AG08396 (cell line): ENCODE results near the gene RIF1.
A peak's percentile ranks its signal among the peaks of the same experiment; 100 is the strongest.
"Not testable (repeated sequence)": the region's sequence is repeated elsewhere in the genome, so short reads cannot be mapped to it uniquely, and the experiment has no call there.

Experiments used
- DNase-seq: peaks from one replicate; pipeline ENCODE4 v3.0.0; 2012; ENCODE audit warnings: low spot score, mixed read lengths

RIF1 gene

GRCh38 chr2:151409601-151410484, at the start of gene RIF1:
Gene RIF1, plus strand, starts transcription at chr2:151409902. Its CDS starts 522 bp downstream, at chr2:151410424.
- peak; percentile 94 for DNase-seq

GRCh38 chr2:151361674-151362370, 47.9 kb upstream of the RIF1 start:
- no peak for DNase-seq

- no peak for DNase-seq
Observed at GRCh38 chr2:151363709-151364108, 46.0 kb upstream of the RIF1 start.

DNA sequence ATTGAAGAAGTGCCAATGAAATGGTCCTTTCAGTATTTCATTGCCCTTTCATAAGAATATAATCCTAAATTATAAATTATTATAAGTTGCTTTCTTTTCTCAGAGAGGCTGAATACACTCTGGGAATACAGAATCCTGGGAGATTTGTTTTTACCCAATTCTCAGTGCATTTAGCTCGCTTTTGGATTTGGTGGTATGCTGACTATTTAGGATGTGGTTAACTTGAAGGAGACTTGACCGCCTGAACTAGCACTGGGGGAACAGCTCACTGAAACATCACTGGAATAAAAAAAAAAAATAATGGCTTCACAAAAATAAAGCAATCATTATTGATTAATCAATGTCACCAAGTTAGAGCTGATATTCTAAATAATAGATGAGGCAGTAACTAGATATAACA, 42.1 kb upstream of the RIF1 start:
- no peak for DNase-seq

DNA sequence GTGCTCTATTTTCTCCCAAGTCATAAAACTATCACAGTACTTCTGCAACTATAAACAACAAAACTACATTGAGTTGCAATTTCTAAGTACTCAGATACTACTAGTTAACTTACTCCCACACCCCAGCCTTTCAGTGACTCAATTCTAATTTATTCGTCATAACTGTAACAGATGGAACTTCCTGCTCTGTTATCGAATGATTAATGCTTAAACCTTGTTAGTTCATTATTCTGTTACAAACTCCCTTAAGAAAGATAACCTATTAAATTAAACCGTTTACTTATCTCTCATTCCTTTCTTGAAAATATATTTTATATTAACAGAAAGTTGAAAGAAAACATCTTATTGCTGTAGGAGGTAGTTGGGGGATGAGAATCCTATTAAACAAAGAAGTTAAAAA, 35.3 kb upstream of the RIF1 start:
- peak; percentile 41 for DNase-seq

- no peak for DNase-seq
Observed at GRCh38 chr2:151379169-151379568, 30.5 kb upstream of the RIF1 start.

- no peak for DNase-seq
Observed at GRCh38 chr2:151380580-151381235, 29.0 kb upstream of the RIF1 start.

DNA sequence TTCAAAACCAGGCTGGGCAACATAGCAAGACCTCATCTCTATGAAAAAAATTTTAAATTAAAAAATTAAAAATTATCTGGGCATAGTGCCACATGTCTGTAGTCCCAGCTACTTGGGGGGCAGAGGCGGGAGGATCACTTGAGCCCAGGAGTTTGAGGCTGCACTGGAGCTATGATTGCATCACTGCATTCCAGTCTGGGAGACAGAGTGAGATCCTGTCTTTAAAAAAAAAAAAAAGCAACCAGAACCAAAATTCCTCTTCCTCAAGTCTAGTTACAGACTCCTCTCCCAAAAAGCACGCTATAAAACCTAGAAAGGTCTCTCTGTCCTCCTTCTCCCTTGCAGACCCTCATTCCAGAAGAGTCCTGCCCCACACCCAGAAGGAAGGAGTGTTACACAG, 28.4 kb upstream of the RIF1 start:
- DNase-seq: no peak

DNA sequence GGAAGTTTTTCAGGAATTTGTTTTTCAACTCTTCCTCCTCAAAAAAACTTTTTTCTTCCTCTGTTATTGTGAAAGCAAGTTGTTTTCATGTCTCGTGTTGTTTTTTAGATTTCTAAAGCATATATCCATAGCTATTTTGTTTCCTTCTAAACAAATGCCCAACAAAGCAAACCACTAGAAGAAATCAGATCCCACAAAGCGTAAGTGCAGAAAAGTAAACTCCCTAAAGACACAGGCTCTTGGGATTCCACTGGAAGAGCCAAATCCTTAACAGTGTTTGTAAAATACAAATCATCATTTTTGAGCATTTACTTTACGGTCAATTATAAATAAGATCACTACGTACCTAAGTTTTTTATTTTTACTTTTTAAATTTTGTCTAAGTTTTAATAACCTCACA, 21.7 kb upstream of the RIF1 start:
- no peak for DNase-seq

- no peak for DNase-seq
Observed at GRCh38 chr2:151391436-151391835, 18.3 kb upstream of the RIF1 start.

GRCh38 chr2:151394509-151394908, 15.2 kb upstream of the RIF1 start:
- no peak for DNase-seq

GRCh38 chr2:151395509-151396374, 14.0 kb upstream of the RIF1 start:
- DNase-seq: no peak

DNA sequence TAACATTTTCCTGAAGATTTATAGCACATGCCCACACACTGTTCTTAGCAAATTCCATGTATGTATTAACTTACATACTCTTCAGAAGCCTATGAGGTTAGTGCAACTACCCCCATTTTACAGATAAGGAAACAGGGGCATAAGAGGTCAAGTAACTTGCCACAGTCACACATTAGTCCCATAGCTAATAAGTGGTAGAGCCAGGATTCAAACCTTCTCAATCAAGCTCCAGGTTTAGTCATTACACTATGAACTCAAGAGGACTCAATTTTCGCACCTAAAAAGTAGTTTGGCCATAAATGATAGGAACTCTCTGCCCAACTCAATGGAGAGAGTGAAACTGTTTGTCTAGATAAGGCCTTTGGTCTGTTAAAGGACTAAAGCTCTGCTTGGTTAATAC, 9.7 kb upstream of the RIF1 start:
- DNase-seq: no peak

GRCh38 chr2:151401149-151401548, 8.6 kb upstream of the RIF1 start:
- DNase-seq: no peak

DNA sequence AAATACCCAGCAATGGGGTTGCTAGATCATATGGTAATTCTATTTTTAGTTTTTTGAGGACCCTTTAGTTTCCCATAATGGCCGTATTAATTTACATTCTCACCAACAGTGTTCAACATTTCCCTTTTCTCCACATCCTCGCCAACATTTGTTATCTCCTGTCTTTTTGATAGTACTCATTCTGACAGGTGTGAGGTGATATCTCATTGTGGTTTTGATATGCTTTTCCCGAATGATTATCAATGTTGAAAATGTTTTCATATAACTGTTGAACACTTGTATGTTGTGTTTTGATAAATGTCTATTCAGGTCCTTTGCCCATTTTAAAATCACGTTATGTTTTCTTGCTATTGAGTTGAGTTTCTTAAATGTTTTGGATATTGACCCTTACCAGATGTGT, 5.8 kb upstream of the RIF1 start:
- no peak for DNase-seq

GRCh38 chr2:151405376-151405775, 4.3 kb upstream of the RIF1 start:
- no peak for DNase-seq

GRCh38 chr2:151407281-151407680, 2.4 kb upstream of the RIF1 start:
- DNase-seq: no peak

DNA sequence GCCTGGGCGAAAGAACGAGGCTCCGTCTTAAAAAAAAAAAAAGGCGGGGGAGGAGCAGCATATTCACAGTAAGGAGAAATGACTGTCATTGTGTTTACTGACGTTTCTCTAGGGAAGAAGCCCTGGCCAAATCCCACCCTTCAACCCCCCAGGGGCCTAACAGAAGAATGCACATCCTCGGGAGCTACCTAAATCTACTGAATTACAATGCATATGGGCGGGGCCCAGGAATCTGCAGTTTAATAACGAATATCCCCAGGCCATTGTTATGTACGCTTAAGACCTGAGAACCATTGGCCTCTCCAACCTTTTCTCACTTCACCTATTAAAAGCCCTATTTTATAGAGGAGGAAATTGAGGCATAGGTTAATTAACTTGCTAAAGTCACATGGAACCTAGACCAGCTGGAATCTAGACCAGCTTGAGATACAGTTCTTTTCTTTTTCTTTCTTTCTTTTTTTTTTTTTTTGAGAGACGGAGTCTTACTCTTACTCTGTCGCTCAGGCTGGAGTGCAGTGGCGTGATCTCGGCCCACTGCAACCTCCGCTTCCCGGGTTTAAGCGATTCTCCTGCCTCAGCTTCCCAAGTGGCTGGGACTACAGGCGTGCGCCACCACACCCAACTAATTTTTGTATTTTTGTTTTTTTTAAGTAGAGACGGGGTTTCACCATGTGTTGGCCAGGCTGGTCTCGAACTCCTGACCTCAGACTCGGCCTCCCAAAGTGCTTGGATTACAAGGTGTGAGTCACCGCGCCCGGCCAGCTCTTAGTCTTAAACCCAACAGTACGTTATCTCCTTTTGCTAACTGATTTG, 708 bp upstream of the RIF1 start:
- DNase-seq: no peak

GRCh38 chr2:151410485-151410834, 758 bp downstream of the RIF1 start:
- DNase-seq: peak; percentile 47

DNA sequence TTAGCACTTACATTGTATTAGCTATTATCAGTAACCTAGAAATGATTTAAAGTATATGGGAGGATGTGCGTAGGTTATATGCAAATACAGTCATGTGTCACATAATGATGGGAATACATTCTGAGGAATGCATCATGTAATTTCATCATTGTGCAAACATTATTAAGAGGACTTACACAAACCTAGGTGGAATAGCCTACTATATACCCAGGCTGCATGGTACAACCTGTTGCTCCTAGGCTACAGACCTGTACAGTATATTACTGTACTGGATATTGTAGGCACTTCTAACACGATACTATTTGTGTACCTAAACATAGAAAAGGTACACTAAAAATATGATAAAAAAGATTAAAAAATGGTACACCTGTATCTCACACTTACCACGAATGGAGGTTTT, 7.9 kb downstream of the RIF1 start:
- DNase-seq: no peak

DNA sequence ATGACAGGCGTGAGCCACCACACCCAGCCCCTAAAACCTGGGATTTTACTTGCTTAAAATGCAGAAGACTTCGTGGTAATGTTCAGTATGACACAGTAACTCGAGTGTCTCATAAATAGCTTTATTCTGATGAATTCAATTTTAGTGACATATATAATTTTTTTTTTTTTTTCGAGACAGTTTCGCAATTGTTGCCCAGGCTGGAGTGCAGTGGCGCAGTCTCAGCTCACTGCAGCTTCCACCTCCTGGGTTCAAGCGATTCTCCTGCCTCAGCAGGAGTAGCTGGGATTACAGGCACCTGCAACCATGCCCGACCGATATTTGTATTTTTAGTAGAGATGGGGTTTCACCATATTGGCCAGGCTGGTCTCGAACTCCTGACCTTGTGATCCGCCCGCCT, 12.0 kb downstream of the RIF1 start:
- DNase-seq: not testable (repeated sequence)
